ENCODE data around the gene TAB2. TPM values are rescaled to one million over a fixed set of nuclear protein-coding genes. Genes with fewer than 3 reads are reported as not detected.

Gene TAB2
- total RNA-seq, 1 experiment from 2014 or later = 55.6 TPM

DNA sequence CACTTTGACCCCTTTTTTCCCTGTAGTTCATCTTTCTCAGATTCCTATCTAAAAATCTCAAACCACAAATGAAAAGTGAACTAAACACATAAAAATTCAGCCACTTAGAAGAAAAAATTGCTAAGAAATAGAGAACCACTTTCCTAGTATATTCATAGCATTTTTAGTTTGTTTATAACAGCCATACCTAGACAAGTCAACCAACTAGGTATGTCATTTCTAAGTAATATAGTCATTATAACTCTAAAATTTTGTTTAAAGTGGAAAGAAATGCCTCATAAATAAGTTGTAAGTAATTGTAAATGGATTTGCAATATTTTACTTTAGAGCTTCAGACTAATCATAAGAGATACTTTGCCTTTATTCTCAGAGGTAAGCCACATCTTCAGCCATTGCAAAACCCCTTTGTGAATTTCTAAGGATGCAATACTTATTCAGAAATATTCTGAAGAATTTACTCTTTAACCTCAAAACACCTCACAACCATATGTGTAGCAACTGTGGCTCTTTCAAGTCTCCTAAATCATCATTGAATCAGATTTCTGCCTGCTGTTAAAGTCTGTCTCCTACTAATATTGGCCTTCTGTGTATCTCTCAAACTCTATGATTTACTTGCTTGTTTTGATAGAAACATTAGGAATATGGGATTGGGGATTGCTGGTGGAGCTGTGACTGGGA, 75.6 kb downstream of the TAB2 start (continued):
- TF ChIP-seq, protein P1, sequence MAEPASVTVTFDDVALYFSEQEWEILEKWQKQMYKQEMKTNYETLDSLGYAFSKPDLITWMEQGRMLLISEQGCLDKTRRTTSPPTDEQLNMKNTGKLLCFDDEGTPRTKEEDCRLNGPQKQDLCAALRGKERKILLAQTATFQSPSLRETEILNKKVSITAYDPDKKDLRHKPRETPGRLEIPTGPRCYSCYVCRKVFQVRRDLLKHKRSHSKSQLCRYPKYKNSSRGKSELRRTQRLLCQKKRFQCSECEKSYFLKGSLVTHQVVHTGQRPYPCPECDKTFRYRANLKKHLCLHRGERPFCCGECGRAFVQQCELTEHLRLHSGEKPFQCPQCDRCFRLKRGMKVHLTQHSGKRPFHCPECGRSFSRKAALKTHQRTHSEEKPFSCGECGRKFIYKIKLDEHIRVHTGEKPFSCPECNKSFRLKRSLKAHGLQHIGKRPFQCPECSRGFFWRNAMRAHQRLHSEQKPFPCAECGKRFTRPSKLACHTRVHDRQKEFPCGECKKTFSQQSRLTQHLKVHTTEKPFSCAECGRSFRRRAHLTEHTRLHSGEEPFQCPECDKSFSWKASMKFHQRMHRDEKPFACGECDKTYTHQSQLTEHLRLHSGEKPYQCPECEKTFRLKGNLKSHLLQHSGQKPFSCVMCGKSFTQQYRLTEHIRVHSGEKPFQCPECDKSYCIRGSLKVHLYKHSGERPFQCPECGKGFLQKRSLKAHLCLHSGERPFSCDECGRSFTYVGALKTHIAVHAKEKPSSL (CRISPR knock-in tag; conservative IDR thresholded peaks at IDR 0.05) = no peak

DNA sequence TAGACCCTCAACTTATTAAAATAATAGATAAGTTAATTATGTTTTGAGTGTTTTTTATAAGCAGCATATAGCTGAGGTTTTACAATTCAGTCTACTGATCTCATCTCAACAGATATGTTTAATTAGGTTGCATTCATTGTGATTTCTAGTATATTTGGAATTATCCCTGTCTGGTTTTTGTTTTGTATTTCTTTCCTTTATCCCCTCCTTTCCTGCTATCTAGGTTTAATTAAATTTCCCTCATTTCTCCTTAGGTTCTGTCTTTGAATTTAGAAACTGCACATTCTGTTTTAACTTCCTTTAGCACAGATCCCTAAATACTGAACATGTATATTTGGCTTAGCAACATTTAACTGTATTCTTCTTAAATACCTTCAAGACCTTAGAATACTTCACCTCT, 77.7 kb downstream of the TAB2 start:
- peaks cover 17% of the 10 kb centered on the region for H3K36me3 Mint-ChIP-seq
- peak overlapping the region; percentile 36 for H3K27ac Mint-ChIP-seq
- ATAC-seq (no peak), DNase-seq (ENCODE audit: low spot score) (no peak)
- no peaks in the 10 kb centered on the region for H3K9me3 Mint-ChIP-seq
- POLR2A ChIA-PET = no interaction called here
- no peaks in the 10 kb centered on the region for H3K27me3 Mint-ChIP-seq (ENCODE audit: low read depth)
- peaks cover 8% of the 10 kb centered on the region; the same call in 1 of the 2 replicates for H3K4me1 Mint-ChIP-seq
- CTCF ChIA-PET = interaction anchor here (1.3 to 2.2 kb wide), 2 partner anchors 37 to 205 kb away, joined by 3 to 7 read pairs; no protein-coding TSS in a partner anchor
- H3K4me3 Mint-ChIP-seq = no peak overlapping the region
- TF ChIP-seq, protein P2, sequence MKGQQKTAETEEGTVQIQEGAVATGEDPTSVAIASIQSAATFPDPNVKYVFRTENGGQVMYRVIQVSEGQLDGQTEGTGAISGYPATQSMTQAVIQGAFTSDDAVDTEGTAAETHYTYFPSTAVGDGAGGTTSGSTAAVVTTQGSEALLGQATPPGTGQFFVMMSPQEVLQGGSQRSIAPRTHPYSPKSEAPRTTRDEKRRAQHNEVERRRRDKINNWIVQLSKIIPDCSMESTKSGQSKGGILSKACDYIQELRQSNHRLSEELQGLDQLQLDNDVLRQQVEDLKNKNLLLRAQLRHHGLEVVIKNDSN (CRISPR knock-in tag; IDR thresholded peaks at IDR 0.05) = no peak
- TF ChIP-seq GRHL2 (CRISPR knock-in tag; IDR thresholded peaks at IDR 0.05; ENCODE audit: insufficient replicate concordance, severe bottlenecking) (no peak), OVOL2 (CRISPR knock-in tag; IDR thresholded peaks at IDR 0.05; ENCODE audit: borderline replicate concordance) (no peak), ZNF232 (CRISPR knock-in tag; IDR thresholded peaks at IDR 0.05) (no peak), CREB1 (CRISPR knock-in tag; IDR thresholded peaks at IDR 0.05) (no peak), HMGA2 (CRISPR knock-in tag; IDR thresholded peaks at IDR 0.05) (no peak), ZNF121 (CRISPR knock-in tag; IDR thresholded peaks at IDR 0.05) (no peak), GABPB1 (CRISPR knock-in tag; IDR thresholded peaks at IDR 0.05) (no peak), RORB (CRISPR knock-in tag; IDR thresholded peaks at IDR 0.05) (no peak), ZBTB21 (CRISPR knock-in tag; IDR thresholded peaks at IDR 0.05; ENCODE audit: borderline replicate concordance) (no peak), ZNF219 (CRISPR knock-in tag; IDR thresholded peaks at IDR 0.05; ENCODE audit: borderline replicate concordance) (no peak)
- TF ChIP-seq, protein P3, sequence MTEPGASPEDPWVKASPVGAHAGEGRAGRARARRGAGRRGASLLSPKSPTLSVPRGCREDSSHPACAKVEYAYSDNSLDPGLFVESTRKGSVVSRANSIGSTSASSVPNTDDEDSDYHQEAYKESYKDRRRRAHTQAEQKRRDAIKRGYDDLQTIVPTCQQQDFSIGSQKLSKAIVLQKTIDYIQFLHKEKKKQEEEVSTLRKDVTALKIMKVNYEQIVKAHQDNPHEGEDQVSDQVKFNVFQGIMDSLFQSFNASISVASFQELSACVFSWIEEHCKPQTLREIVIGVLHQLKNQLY (CRISPR knock-in tag; IDR thresholded peaks at IDR 0.05) = no peak
- TF ChIP-seq, protein P4, sequence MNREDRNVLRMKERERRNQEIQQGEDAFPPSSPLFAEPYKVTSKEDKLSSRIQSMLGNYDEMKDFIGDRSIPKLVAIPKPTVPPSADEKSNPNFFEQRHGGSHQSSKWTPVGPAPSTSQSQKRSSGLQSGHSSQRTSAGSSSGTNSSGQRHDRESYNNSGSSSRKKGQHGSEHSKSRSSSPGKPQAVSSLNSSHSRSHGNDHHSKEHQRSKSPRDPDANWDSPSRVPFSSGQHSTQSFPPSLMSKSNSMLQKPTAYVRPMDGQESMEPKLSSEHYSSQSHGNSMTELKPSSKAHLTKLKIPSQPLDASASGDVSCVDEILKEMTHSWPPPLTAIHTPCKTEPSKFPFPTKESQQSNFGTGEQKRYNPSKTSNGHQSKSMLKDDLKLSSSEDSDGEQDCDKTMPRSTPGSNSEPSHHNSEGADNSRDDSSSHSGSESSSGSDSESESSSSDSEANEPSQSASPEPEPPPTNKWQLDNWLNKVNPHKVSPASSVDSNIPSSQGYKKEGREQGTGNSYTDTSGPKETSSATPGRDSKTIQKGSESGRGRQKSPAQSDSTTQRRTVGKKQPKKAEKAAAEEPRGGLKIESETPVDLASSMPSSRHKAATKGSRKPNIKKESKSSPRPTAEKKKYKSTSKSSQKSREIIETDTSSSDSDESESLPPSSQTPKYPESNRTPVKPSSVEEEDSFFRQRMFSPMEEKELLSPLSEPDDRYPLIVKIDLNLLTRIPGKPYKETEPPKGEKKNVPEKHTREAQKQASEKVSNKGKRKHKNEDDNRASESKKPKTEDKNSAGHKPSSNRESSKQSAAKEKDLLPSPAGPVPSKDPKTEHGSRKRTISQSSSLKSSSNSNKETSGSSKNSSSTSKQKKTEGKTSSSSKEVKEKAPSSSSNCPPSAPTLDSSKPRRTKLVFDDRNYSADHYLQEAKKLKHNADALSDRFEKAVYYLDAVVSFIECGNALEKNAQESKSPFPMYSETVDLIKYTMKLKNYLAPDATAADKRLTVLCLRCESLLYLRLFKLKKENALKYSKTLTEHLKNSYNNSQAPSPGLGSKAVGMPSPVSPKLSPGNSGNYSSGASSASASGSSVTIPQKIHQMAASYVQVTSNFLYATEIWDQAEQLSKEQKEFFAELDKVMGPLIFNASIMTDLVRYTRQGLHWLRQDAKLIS (CRISPR knock-in tag; IDR thresholded peaks at IDR 0.05; ENCODE audit: borderline replicate concordance) = no peak
- TF ChIP-seq, protein P5, sequence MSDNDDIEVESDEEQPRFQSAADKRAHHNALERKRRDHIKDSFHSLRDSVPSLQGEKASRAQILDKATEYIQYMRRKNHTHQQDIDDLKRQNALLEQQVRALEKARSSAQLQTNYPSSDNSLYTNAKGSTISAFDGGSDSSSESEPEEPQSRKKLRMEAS (CRISPR knock-in tag; IDR thresholded peaks at IDR 0.05) = no peak
- TF ChIP-seq, protein P6, sequence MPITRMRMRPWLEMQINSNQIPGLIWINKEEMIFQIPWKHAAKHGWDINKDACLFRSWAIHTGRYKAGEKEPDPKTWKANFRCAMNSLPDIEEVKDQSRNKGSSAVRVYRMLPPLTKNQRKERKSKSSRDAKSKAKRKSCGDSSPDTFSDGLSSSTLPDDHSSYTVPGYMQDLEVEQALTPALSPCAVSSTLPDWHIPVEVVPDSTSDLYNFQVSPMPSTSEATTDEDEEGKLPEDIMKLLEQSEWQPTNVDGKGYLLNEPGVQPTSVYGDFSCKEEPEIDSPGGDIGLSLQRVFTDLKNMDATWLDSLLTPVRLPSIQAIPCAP (CRISPR knock-in tag; IDR thresholded peaks at IDR 0.05) = no peak
- TF ChIP-seq, protein P7, sequence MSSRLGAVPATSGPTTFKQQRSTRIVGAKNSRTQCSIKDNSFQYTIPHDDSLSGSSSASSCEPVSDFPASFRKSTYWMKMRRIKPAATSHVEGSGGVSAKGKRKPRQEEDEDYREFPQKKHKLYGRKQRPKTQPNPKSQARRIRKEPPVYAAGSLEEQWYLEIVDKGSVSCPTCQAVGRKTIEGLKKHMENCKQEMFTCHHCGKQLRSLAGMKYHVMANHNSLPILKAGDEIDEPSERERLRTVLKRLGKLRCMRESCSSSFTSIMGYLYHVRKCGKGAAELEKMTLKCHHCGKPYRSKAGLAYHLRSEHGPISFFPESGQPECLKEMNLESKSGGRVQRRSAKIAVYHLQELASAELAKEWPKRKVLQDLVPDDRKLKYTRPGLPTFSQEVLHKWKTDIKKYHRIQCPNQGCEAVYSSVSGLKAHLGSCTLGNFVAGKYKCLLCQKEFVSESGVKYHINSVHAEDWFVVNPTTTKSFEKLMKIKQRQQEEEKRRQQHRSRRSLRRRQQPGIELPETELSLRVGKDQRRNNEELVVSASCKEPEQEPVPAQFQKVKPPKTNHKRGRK (CRISPR knock-in tag; IDR thresholded peaks at IDR 0.05; ENCODE audit: borderline replicate concordance) = no peak
- TF ChIP-seq, protein P8, sequence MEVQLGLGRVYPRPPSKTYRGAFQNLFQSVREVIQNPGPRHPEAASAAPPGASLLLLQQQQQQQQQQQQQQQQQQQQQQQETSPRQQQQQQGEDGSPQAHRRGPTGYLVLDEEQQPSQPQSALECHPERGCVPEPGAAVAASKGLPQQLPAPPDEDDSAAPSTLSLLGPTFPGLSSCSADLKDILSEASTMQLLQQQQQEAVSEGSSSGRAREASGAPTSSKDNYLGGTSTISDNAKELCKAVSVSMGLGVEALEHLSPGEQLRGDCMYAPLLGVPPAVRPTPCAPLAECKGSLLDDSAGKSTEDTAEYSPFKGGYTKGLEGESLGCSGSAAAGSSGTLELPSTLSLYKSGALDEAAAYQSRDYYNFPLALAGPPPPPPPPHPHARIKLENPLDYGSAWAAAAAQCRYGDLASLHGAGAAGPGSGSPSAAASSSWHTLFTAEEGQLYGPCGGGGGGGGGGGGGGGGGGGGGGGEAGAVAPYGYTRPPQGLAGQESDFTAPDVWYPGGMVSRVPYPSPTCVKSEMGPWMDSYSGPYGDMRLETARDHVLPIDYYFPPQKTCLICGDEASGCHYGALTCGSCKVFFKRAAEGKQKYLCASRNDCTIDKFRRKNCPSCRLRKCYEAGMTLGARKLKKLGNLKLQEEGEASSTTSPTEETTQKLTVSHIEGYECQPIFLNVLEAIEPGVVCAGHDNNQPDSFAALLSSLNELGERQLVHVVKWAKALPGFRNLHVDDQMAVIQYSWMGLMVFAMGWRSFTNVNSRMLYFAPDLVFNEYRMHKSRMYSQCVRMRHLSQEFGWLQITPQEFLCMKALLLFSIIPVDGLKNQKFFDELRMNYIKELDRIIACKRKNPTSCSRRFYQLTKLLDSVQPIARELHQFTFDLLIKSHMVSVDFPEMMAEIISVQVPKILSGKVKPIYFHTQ (CRISPR knock-in tag; IDR thresholded peaks at IDR 0.05) = no peak
- TF ChIP-seq, protein P9, sequence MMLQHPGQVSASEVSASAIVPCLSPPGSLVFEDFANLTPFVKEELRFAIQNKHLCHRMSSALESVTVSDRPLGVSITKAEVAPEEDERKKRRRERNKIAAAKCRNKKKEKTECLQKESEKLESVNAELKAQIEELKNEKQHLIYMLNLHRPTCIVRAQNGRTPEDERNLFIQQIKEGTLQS (CRISPR knock-in tag; conservative IDR thresholded peaks at IDR 0.05) = no peak
- TF ChIP-seq, protein P10, sequence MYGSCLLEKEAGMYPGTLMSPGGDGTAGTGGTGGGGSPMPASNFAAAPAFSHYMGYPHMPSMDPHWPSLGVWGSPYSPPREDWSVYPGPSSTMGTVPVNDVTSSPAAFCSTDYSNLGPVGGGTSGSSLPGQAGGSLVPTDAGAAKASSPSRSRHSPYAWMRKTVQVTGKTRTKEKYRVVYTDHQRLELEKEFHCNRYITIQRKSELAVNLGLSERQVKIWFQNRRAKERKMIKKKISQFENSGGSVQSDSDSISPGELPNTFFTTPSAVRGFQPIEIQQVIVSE (CRISPR knock-in tag; IDR thresholded peaks at IDR 0.05; ENCODE audit: borderline replicate concordance) = no peak

Measured in WTC11 (cell line).